Activated CD8-positive, alpha-beta memory T cell treated with anti-CD3 and anti-CD28 coated beads for 48 hours (primary cell): ENCODE data around the gene TBC1D14.
A peak's percentile ranks its signal among the peaks of the same experiment; 100 is the strongest.
"Not testable (repeated sequence)": the region's sequence is repeated elsewhere in the genome, so short reads cannot be mapped to it uniquely, and the experiment has no call there.

Experiments
- DNase-seq, 3 experiments: peaks; one replicate each; pipeline ENCODE4 v3.0.0-alpha.2; 2020; ENCODE audit warnings: low read depth in 2 of 3, low spot score in 2 of 3

The TBC1D14 gene

GRCh38 chr4:6969826-6970800 is 60.5 kb downstream of the TBC1D14 start:
- DNase-seq = no peak

GRCh38 chr4:6971536-6972374 is 62.1 kb downstream of the TBC1D14 start:
- DNase-seq = no peak

DNA sequence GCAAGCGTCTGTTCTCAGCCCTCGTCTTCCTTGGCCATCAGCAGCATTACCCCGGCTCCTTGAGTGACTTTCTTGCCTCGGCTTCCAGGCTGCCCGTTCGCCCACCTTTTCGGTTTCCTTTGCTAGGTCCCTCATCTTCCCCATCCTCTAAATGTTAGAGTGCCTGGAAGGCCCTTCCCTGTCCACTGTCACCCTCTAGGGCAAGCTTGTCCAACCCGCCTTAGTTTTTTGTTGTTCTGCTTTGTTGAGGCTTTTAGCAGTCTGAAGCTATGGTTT is 62.7 kb downstream of the TBC1D14 start:
- DNase-seq = no peak

- no peak for DNase-seq
Observed at GRCh38 chr4:6972911-6973310, 63.3 kb downstream of the TBC1D14 start.

- DNase-seq = peak; percentile 48 to 73 (median 64)
Observed at GRCh38 chr4:6974138-6974848, 64.7 kb downstream of the TBC1D14 start.

- DNase-seq = not testable (repeated sequence)
Observed at GRCh38 chr4:6977846-6978245, 68.2 kb downstream of the TBC1D14 start.

DNA sequence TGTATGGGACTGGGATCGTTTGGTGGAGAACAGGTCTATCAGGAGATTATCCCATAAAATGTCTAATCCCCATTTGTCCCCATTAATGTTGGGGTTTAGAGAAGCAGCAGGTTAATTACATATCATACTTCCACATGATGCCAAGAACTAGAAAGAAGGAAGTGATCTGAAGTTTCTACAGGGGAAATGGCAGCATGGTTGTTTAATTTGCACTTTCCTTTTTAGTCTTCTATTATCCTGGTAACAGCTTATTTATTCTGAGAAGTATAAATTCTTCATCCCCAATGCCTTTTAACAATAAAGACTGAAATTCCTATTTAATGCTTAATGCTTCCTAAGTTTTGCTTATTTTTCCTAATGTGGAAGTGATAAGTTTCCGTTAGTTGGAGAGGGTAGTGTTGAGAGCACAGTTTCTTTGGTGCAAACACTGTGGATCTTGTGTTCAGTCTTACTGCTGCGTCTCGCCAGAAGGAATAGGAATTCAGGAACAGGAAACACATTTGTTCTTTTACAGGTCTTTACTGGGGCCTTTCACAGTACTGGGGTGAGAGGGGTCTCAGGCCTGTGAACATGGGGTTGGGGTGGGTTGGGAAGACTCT is 74.0 kb downstream of the TBC1D14 start:
- no peak for DNase-seq

DNA sequence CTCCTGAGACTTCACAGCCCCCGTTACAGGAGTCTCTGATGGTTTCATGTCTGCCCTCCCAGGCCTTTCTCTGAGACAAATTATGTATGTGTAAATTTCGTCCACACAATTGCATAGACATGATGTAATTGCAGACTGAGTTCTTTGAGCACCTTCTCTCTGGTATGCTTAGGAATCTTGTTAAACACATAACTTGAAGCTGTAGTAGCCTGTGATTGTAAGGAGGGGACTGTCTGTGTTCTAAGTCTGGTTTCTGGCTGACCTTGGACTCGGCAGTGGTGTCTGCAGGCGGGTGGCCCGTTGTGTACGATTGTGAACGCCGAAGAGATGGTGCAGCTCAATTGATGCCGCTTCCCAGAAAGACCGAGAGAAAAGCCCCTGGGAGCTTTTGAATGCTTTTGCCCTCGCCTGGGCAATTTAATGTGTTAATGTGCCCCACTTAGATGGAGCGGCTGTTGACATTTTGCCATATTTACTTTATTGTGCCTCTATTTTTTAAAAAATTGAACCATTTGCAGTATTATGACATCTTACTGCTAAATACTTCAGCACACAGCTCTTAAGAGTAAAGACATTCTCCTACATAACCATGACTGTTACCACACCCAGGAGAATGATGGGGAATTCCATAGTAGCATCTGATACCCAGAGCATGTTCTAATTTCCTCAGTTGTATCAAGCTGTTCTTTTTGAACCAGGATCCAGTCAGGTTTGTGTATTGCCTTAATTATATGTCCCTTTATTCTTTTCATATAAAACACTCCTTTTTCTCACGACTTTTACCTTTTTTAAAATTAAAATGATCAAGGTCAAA is 75.2 kb downstream of the TBC1D14 start:
- no peak for DNase-seq

- DNase-seq = peak in 1 of 3 experiments; percentile 13
Observed at GRCh38 chr4:6986072-6986780, 76.6 kb downstream of the TBC1D14 start.

DNA sequence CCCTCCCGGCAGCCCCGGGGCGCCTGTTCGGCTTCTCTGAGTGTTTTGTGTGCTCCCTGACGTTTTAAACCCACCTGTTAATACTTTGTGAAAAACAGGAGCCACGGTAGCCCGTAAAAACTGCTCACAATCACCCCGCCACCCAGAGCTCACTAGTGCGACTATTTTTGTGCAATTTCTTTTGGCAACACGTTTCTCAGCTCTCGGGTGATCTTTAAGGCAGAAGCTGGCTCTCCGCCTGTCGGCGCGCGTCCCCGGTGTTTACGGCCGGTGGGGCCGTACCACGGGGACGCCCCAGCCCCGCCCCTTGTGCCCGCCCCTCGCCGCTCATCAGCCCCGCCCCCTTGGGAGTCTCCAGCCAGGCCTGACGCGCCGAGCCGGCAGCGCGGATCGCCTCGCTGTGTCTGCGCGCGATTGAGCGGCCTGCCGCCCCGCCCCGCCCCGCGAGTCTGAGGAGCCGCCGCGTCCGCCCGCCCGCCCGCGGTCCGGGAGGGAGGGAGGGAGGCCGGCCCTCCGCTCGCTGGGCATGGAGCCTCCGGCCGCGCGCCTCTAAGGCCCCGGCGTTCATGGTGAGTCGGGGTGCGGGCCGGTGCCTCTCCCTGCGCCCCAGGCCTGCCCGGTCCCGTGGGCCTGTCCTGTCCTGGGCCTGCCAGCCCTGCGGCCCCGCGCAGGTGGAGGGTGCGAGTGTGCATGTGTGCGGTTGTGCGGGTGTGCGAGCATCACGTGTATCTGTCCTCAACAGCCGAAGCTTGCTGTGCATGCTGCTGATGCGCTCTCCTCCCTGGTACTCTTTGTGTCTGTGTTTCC is 77.4 kb downstream of the TBC1D14 start:
- peak; percentile 78 to 87 (median 83) for DNase-seq

DNA sequence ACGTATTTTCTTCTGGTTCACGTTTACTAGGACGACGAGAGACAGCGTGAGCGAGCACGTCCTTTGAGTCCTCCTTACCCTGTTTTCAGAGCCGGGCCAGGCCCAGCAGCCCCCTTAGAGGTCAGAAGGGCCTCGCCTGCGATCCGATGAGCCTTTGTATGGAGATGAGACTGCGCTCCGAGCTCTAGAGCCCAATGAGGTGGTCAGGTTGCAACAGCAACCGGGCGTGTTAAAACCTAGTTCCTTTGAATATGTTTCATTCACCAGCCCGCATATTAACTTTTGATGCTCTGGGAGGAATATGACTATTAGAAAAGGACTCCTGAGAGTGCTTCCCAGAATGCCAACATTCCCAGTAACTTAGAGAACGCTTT is 77.9 kb downstream of the TBC1D14 start:
- DNase-seq = no peak

- DNase-seq = no peak
Observed at GRCh38 chr4:6988016-6988715, 78.5 kb downstream of the TBC1D14 start.

DNA sequence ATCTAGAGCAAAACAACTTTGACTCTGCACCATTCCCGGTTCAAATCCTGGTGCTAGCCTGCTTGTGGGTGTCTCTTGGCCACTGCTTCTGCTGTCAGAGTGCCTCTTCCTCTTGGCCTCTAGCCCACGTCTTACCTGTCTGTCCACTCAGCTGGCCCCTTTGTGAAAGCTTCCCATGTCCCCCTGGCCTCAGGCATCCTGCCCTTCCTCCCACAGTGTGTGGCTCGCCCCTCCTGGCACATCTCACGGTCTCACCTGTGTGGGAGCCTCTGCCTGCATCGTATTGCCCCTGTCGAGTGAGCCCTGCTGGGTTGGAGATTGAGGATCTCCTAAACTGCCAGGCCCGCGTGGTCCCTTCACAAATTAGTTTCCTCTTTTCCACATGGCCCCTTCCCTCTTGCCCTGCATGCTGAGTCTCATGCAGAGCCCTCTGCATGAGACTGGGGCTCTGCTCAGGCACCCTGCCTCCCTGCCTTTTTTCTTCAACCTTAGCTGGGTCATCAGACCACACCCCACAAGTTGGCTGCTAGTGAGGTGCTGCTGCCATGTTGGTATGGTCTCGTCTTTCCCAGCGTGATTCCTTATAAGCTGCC is 79.8 kb downstream of the TBC1D14 start:
- DNase-seq = no peak

GRCh38 chr4:6990661-6991060 is 81.0 kb downstream of the TBC1D14 start:
- no peak for DNase-seq

- no peak for DNase-seq
Observed at GRCh38 chr4:6991249-6991648, 81.6 kb downstream of the TBC1D14 start.

- DNase-seq = no peak
Observed at GRCh38 chr4:6991771-6992557, 82.3 kb downstream of the TBC1D14 start.
